Posterior vena cava (tissue), 2 donors: ENCODE results near the gene DENND2D. TPM values are rescaled to one million over a fixed set of nuclear protein-coding genes. Genes with fewer than 3 reads are reported as not detected.
A peak's percentile ranks its signal among the peaks of the same experiment; 100 is the strongest.
"Not testable (repeated sequence)": the region's sequence is repeated elsewhere in the genome, so short reads cannot be mapped to it uniquely, and the experiment has no call there.

Source experiments
- DNase-seq: peaks from one replicate; pipeline ENCODE4 v3.0.0-alpha.2; 2020; ENCODE audit warnings: low spot score
- intact Hi-C, 2 donors: fragments of 100-400 bp; cut with DNase I; formaldehyde crosslinking; loops; one replicate each; pipeline versions ENCODE4 v1.14.1 to v1.14.2; 2022 to 2023
- total RNA-seq, 2 donors: library from RNA; stranded (reverse); fragmentation: NEBNext Ultra II Directional; extraction: Animal tissue kit (Norgen Biotek cat#: 25700); gene quantifications; one replicate each; pipeline ENCODE4 v1.2.1, GENCODE V29; 2021
- donor health status: DM: yes; HTN: yes; CAD: no.
- donor health status: DM: yes; HTN: yes; CAD: no.

DENND2D gene
- total RNA-seq, 2 donors from 2014 or later, result 10.5 to 15.7 TPM

- intact Hi-C loops, result loop anchor here in 1 of 2 donors (10.0 kb wide), 1 partner anchor 172 kb away; no protein-coding TSS in a partner anchor
- no peak for DNase-seq
Measured at GRCh38 chr1:111223126-111223685, 22.8 kb upstream of the DENND2D start.

DNA sequence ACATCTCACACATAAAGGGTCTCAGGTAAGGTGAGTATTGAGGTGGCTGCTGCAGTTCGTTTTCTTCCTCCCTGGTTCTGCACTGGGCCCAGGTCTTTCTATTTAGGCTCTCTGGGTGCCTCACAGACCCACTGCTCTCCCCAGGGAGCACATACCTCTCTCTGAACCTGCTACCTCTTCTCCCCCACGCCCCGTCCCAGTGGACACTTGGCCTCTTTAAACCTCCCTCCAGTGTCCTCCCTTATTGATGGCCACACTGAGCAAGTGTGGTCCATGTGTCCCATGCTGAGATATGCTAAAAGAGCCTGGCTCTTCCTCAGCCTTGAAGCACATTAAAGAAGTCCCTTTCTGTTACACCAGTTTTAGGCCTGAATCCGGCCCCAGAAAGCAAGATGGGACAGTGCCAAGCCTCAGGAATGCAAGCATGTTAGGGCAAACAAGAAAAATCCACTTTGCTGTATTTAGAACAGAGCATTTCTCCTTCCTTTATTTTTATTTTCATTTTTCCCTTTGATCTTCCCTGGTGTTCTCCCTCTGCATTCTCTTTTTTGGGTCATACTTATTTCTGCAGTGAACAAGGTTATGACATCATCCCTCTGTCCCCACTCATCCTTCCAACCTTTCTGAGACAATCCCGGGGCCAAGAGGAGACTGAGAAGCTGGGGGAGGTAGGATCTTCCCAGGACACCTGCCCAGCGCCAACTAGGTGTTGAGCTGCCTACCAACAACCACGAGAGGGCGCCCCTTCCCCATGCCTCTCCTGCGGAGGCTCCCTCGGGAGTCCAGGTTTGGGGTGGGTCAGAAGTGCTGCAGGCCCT lies 22.1 kb upstream of the DENND2D start:
- intact Hi-C loops, result loop anchor here in 1 of 2 donors (10.0 kb wide), 1 partner anchor 172 kb away; no protein-coding TSS in a partner anchor

GRCh38 chr1:111221633-111222291 lies 21.3 kb upstream of the DENND2D start:
- intact Hi-C loops, result loop anchor here in 1 of 2 donors (10.0 kb wide), 1 partner anchor 173 kb away; no protein-coding TSS in a partner anchor
- DNase-seq, result no peak

More for the DNA sequence above, 22.1 kb upstream of the DENND2D start:
- DNase-seq, result peak; percentile 93

- intact Hi-C loops, result loop anchor here in 1 of 2 donors (10.0 kb wide), 1 partner anchor 174 kb away; no protein-coding TSS in a partner anchor
- no peak for DNase-seq
Measured at GRCh38 chr1:111221276-111221632, 20.8 kb upstream of the DENND2D start.

GRCh38 chr1:111220302-111220890 lies 19.9 kb upstream of the DENND2D start:
- intact Hi-C loops, result loop anchor here in 1 of 2 donors (10.0 kb wide), 1 partner anchor 174 kb away; no protein-coding TSS in a partner anchor

DNA sequence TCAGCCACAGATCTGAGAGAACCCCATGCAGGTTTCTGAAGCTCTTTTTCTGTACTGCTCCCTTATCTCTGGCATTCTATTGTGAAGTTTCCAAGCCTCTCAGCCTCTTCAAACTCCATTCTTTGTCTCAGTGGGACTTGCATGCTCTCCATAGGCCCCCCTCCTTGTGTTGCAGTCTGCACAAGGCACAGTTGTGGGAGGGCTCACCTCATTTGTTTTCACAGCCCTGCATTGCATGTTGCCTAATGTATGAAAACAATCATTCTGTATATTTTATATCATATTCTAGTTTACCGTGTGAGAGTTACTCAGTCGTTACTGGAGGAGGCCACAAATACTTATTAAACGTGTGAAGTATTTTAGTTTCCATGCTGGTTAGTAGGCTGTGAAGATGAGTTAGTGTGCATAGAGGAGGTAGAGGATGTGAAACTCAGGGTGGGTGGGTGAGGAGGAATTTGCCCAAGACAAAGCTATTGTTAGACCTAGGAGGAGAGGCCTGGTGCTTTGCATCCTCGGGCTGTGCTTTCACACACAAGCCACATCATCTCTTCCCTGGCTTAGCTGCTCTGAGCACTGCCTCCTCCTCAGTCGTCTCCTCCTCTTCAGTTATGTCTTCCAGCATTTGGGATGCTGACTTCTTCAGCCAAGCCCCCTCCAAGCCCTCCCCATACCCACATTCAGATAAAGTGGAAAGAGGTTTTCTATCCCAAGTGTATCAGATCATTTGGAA lies 19.3 kb upstream of the DENND2D start:
- no peak for DNase-seq
- intact Hi-C loops, result loop anchor here (5.0 to 10.0 kb wide), 2 partner anchors 175 to 183 kb away; no protein-coding TSS in a partner anchor

More at GRCh38 chr1:111220302-111220890, 19.9 kb upstream of the DENND2D start:
- no peak for DNase-seq

DNA sequence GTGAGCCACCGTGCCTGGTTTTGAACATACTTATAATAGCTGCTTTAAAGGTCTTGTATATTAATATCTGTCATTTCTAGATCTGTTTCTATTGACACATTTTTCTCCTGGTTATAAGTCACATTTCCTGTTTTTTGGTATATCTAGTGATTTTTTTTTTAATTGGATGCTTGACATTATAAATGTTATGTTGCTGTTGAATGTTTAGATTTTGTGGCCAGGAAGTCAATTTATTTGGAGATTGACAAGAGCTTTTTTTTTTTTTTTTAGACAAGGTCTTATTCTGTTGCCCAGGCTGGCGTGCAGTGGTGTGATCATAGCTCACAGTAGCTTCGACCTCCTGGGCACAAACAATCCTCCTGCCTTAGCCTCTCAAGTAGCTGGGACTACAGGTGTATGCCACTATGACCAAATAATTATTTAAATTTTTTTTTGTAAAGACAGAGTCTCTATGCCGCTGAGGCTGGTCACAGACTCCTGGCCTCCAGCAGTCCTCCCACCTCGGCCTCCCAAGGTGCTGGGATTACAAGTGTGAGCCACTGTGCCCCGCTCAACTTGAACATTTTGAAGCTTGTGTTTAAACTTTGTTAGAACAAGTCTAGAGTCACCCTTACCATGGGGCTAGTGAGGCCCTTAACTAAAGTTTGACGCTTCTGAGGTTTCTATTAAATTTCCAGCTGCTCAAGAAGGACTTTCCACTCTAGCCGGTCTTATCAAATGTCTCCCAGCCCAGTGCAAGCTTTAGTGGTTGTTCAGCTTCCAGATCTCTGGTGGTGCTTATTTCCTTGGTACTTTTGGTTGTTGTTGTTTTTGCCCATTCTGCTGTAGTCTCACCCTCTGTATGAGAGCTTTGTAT lies 18.5 kb upstream of the DENND2D start:
- DNase-seq, result no peak
- intact Hi-C loops, result loop anchor here in 1 of 2 donors (5.0 kb wide), 1 partner anchor 183 kb away; no protein-coding TSS in a partner anchor

DNA sequence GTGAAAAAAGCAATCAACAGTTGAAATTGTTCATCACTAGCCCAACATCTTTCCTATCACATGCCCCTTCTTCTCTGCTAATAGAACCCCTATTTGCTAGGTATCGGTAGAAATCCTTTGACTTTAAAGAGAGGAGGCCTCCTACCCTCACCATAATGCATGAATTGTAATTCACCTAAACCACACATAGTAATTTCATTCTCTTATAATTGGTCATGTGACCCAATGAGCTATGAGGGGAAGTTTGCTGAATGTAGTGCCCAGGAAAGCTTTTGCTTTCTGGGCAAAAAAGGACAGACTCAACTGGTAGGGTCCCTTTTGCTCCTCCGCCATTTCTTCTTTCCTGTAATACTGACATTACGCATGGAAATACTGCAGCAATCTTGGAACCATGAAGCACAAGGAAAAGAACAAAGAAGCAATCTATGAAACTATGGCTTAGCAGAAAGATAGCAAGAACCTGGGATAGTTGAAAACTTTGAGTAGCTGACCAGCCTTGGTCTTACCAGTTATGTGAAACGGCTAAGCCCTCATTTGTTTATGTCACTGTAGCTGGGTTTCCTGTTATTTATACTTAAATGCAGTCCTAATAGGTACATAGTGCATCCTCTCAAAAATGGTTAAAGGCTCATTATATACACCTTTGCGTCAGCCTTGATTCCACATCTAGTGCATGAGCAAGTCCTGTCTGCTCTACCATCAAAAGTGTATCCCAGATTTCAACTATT lies 16.9 kb upstream of the DENND2D start:
- intact Hi-C loops, result loop anchor here in 1 of 2 donors (5.0 kb wide), 1 partner anchor 185 kb away; no protein-coding TSS in a partner anchor
- DNase-seq, result no peak

DNA sequence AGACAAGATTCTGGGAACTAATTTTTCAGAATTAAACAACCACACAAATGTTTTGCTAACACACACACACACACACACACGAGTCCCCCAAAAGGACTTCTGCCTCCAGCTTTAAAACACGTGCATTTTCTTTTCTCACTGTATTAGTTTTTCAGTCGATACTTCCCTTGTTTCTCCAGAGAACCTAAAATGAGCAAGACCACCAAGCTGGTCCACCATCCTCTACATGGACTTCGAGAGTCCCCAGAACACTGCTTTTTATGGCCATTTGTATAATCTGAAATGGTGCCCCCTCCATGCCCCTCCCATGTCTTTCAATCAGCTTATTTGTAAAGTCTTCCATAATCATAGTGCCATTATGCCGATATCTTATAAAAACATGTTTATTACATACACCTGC lies 16.3 kb upstream of the DENND2D start:
- no peak for DNase-seq
- intact Hi-C loops, result loop anchor here (1.0 to 5.0 kb wide), 2 partner anchors 39 to 186 kb away; no protein-coding TSS in a partner anchor

GRCh38 chr1:111215285-111215684 lies 14.8 kb upstream of the DENND2D start:
- DNase-seq, result not testable (repeated sequence)
- intact Hi-C loops, result loop anchor here in 1 of 2 donors (5.0 kb wide), 1 partner anchor 187 kb away; no protein-coding TSS in a partner anchor

DNA sequence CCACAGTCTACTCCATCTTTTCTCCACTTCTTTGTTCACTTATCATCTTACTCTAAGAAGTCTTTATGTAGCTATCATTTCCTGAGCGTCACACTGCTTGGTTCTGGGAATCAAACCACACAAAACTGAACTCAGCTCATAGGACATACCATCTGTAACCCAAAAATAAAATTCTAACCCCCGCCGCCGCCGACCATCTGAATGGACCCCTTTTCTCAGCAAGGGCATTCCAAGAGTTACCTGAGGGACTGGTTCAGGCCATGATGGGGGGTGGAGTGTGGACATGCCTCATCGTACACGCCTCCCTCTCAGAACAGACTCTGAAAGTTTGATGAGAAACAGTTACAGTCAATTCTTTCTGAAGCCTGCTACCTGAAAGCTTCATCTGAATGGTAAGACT lies 14.4 kb upstream of the DENND2D start:
- no peak for DNase-seq
- intact Hi-C loops, result loop anchor here in 1 of 2 donors (5.0 kb wide), 1 partner anchor 187 kb away; no protein-coding TSS in a partner anchor

GRCh38 chr1:111214074-111214801 lies 13.8 kb upstream of the DENND2D start:
- intact Hi-C loops, result no loop called here
- no peak for DNase-seq

- no peak for DNase-seq
- intact Hi-C loops, result no loop called here
Measured at GRCh38 chr1:111213412-111213811, 13.0 kb upstream of the DENND2D start.

DNA sequence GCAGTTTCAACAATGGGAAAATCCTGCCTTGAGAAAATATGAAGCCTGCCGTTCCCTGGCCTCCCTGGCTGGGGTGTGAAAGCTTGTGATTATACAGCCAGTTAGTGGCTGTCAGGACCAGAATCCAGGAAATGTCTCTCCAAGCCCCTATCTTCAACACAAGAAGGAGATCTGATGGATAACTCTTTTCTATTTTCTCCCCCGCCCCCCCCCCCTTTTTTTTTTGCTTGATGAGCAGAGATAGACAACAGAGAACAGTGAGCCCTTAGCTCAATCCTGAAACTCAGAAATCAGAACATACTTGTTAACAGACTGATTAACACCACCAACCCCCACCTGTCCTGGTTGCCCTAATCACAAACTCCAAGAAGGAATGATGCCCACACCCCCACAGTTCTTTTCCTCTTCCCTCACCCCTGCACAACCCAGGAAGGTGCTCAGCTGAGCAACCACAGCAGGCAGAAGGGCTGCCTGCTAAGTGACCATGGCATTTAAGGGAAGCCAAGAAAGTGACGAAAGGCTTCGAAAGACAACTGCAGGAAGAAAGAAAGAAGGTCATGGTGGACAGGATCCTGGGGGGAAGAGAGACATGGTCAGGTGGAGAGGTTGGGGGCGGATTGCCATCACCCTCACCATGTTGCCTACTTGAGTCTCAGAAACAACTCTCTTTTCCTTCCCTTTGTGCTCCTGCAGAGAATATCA lies 12.3 kb upstream of the DENND2D start:
- intact Hi-C loops, result no loop called here
- no peak for DNase-seq

- intact Hi-C loops, result no loop called here
- DNase-seq, result no peak
Measured at GRCh38 chr1:111211921-111212320, 11.5 kb upstream of the DENND2D start.

DNA sequence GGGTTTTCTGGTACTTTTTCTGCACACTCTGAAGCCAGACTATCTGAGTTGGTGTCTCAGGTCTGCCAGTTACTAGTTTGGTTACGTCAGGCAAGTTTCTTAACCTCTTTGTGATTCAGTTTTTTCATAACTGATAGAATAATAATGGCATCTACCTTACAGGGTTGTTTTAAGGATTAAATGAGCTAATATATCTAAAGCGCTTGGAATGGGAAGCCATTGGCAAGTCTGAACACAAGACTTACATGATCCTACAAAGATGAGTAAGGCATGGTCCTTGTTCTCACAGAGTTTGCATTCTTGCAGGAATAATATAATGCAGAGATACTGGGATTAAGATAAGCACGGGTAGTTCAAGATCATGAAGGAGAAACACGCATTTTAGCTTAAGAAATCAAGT lies 9.2 kb upstream of the DENND2D start:
- intact Hi-C loops, result no loop called here
- no peak for DNase-seq
